ENCODE results near the gene CATSPERZ.

The CATSPERZ gene

Small RNAs within 50 kb of the gene (microRNA-seq; reads per million reads assigned to microRNA genes)
- 3.6 reads per million, percentile 8 among the genes with 10 or more reads in this experiment for gene MIR7155

Data from HL-60 (cell line).